ENCODE measurements around the gene SYNDIG1L. TPM values are rescaled to one million over a fixed set of nuclear protein-coding genes. Genes with fewer than 3 reads are reported as not detected.

SYNDIG1L gene
- total RNA-seq, 3 donors from 2014 or later, result 0.33 to 1.0 (median 0.64) TPM

DNA sequence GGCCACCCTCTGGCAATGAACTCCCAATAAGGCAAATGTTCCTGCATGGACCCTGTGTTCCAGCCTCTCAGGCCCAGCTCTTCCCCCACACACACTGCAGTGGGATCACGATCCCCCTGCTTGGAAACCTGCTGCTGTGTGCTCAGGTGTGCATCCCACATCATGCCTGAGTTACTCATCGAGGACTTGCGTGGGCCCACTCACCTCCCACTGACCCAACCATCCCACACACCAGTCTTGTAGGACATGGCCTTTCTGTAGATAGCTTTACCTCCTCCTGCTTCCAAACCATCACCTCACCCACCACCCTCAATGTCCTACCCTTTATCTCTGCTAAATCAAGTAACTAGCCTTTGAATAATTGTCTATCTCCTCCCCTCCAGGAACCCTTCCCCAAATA lies 42.5 kb upstream of the SYNDIG1L start:
- TF ChIP-seq, protein P1, sequence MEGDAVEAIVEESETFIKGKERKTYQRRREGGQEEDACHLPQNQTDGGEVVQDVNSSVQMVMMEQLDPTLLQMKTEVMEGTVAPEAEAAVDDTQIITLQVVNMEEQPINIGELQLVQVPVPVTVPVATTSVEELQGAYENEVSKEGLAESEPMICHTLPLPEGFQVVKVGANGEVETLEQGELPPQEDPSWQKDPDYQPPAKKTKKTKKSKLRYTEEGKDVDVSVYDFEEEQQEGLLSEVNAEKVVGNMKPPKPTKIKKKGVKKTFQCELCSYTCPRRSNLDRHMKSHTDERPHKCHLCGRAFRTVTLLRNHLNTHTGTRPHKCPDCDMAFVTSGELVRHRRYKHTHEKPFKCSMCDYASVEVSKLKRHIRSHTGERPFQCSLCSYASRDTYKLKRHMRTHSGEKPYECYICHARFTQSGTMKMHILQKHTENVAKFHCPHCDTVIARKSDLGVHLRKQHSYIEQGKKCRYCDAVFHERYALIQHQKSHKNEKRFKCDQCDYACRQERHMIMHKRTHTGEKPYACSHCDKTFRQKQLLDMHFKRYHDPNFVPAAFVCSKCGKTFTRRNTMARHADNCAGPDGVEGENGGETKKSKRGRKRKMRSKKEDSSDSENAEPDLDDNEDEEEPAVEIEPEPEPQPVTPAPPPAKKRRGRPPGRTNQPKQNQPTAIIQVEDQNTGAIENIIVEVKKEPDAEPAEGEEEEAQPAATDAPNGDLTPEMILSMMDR (IDR thresholded peaks at IDR 0.05), result no peak
- TF ChIP-seq POLR2AphosphoS5 (IDR thresholded peaks at IDR 0.05) (no peak), POLR2A (IDR thresholded peaks at IDR 0.05) (no peak)
- DNase-seq (ENCODE audit: low spot score in 2 of 2), result no peak
- Histone ChIP-seq H3K9me3 (no peaks in the 10 kb centered on the region), H3K4me1 (no peaks in the 10 kb centered on the region), H3K27ac (peak overlapping the region; percentile 59 to 68), H3K4me3 (no peak overlapping the region), H3K27me3 (no peaks in the 10 kb centered on the region), H3K36me3 (no peaks in the 10 kb centered on the region)
- intact Hi-C loops (cut with DNase I; ENCODE audit: low total_unique reads), result no loop called here

DNA sequence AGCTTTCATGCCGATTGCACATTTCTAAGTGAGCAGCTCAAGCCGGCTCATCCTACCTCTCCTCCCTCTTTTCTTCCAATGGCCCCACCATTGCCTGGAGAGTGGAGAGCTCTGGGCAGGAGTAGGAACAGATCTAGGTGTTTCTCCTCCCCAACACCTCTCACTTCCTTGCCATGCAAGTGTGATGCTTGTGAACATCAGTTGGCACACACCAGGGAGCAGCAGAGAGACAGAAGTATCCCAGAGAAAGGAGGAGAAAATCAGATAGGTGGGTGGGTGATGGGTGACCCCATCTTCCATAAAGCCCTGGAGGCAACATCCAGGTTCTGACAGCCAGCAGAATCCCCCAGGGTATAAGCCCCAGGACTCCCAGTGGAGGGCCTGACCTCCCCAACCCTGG lies 39.3 kb upstream of the SYNDIG1L start:
- Histone ChIP-seq H3K4me3 (no peak overlapping the region), H3K4me1 (no peaks in the 10 kb centered on the region), H3K36me3 (no peaks in the 10 kb centered on the region), H3K27ac (no peak overlapping the region), H3K9me3 (no peaks in the 10 kb centered on the region), H3K27me3 (no peaks in the 10 kb centered on the region)
- no peak for DNase-seq (ENCODE audit: low spot score in 2 of 2)
- TF ChIP-seq, protein P1 (IDR thresholded peaks at IDR 0.05), result no peak
- TF ChIP-seq POLR2AphosphoS5 (IDR thresholded peaks at IDR 0.05) (no peak), POLR2A (IDR thresholded peaks at IDR 0.05) (no peak)
- intact Hi-C loops (cut with DNase I; ENCODE audit: low total_unique reads), result no loop called here

DNA sequence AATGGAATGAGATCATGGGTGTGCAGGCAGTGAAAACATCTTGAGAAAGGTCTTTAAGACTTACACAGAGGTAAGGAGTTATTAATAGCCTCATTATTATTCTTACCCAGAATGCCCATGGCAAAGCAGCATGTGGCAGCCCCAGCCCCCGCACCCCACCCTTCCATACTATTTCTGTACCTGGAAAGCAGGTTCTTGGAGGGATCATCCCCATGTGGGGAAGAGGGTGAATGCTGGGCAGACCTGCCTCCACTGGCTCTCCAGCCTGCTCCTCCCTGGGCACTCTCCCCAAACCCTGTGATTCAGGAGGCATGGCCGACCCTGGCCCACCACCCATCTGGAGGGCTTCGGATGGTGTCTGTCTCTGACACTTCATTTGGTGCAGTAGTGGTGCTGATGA lies 38.8 kb upstream of the SYNDIG1L start:
- no peaks in the 10 kb centered on the region for H3K4me1 ChIP-seq
- TF ChIP-seq POLR2AphosphoS5 (IDR thresholded peaks at IDR 0.05), result no peak
- no peak for TF ChIP-seq POLR2A (IDR thresholded peaks at IDR 0.05)
- TF ChIP-seq, protein P1 (IDR thresholded peaks at IDR 0.05), result no peak
- no peaks in the 10 kb centered on the region for H3K36me3 ChIP-seq
- H3K4me3 ChIP-seq, result no peak overlapping the region
- no peak overlapping the region for H3K27ac ChIP-seq
- intact Hi-C loops (cut with DNase I; ENCODE audit: low total_unique reads), result no loop called here
- no peak for DNase-seq (ENCODE audit: low spot score in 2 of 2)
- no peaks in the 10 kb centered on the region for H3K27me3 ChIP-seq
- no peaks in the 10 kb centered on the region for H3K9me3 ChIP-seq

DNA sequence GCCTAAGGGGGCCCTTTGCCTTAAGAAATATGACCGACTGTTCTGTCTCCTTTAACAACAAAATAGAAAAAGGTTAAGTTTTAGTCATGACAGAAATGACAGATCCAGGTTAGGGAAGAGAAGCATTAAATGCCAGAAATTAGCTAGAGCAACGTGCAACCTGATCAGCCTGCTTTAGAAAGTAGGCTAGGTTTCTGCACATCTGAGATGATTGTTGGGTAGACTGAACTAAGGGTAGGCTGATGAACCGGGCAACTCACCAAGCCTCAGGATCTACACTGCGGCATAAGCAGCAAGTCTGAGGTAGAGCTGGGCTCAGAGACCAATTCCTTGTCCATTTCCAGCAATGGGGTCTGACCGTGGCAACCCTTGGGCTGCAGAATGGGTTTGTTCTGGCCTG lies 37.7 kb upstream of the SYNDIG1L start:
- Histone ChIP-seq H3K9me3 (no peaks in the 10 kb centered on the region), H3K4me3 (no peak overlapping the region), H3K36me3 (no peaks in the 10 kb centered on the region), H3K4me1 (no peaks in the 10 kb centered on the region), H3K27me3 (no peaks in the 10 kb centered on the region), H3K27ac (no peak overlapping the region)
- TF ChIP-seq POLR2AphosphoS5 (IDR thresholded peaks at IDR 0.05) (no peak), POLR2A (IDR thresholded peaks at IDR 0.05) (no peak)
- TF ChIP-seq, protein P1 (IDR thresholded peaks at IDR 0.05), result no peak
- intact Hi-C loops (cut with DNase I; ENCODE audit: low total_unique reads), result no loop called here
- DNase-seq (ENCODE audit: low spot score in 2 of 2), result no peak

DNA sequence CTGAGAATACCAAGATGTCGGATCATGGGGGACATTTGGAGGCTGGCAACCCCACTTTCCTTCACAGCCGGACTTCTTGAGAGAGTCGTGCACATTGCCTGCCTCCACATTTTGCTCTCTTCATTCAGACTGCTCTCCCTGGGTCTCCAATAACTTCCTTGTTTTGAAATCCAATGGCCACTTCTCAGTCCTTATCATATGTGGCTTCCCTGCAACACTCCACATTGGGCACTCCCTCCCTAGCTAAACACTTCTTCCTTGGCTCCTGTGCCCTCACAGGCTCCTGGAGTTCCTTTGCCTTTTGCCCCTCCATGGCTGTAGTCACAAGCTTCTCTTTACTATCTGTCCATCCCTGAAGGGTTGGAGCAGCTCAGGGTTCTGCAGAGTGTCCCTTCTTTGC lies 37.0 kb upstream of the SYNDIG1L start:
- no peak for TF ChIP-seq POLR2AphosphoS5 (IDR thresholded peaks at IDR 0.05)
- TF ChIP-seq, protein P1 (IDR thresholded peaks at IDR 0.05), result no peak
- no peak for TF ChIP-seq POLR2A (IDR thresholded peaks at IDR 0.05)
- Histone ChIP-seq H3K27me3 (no peaks in the 10 kb centered on the region), H3K27ac (no peak overlapping the region), H3K4me1 (no peaks in the 10 kb centered on the region), H3K4me3 (no peak overlapping the region), H3K9me3 (no peaks in the 10 kb centered on the region), H3K36me3 (no peaks in the 10 kb centered on the region)
- intact Hi-C loops (cut with DNase I; ENCODE audit: low total_unique reads), result no loop called here
- DNase-seq (ENCODE audit: low spot score in 2 of 2), result no peak
